ENCODE data around the gene TP53BP1. TPM values are rescaled to one million over a fixed set of nuclear protein-coding genes. Genes with fewer than 3 reads are reported as not detected.

Gene TP53BP1
- total RNA-seq, 2 donors from 2014 or later = 23.1 to 34.2 TPM

DNA sequence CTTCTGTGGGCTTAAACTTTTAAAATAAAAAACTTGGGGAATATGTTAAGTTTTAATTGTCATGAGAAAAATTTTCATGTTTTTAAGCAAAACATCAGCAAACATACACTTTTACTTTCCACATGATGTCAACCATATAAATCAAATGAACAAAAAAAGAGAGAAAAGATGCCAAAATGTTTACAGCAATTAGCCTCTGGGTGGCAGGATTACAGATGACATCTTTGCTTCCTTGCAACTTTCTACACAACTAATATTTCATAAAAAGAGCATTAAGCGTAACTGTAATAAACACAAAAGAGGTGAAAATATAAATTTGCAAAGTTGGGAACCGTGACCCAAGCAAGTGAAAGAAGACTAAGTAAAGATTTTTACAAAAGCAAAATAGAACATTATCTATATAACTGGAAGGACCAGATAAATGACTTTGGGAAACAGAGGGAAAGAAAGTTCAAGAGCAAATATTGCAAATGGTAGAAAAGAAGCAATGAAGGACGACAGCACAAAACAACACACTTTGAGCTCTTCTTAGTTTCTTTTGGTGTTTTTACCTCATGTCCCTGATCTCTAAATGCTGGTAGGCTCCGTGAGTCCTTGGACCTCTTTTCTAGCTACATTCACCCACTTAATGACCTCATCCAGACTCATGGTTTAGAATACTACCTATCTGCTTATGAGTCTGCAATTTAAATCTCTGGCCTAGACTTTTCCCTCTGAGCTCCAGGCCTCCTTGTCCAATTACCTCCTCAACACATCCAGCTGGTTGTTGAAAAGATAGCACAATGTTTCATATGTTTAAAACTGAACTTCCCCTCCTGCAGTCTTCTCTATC, 9.4 kb downstream of the TP53BP1 start:
- Histone ChIP-seq H3K9me3 (no peaks in the 10 kb centered on the region), H3K4me3 (no peak overlapping the region), H3K4me1 (no peaks in the 10 kb centered on the region), H3K27me3 (no peaks in the 10 kb centered on the region), H3K27ac (no peak overlapping the region), H3K36me3 (peaks cover 28% of the 10 kb centered on the region)
- no peak for DNase-seq (ENCODE audit: low spot score)
- TF ChIP-seq, protein P1, sequence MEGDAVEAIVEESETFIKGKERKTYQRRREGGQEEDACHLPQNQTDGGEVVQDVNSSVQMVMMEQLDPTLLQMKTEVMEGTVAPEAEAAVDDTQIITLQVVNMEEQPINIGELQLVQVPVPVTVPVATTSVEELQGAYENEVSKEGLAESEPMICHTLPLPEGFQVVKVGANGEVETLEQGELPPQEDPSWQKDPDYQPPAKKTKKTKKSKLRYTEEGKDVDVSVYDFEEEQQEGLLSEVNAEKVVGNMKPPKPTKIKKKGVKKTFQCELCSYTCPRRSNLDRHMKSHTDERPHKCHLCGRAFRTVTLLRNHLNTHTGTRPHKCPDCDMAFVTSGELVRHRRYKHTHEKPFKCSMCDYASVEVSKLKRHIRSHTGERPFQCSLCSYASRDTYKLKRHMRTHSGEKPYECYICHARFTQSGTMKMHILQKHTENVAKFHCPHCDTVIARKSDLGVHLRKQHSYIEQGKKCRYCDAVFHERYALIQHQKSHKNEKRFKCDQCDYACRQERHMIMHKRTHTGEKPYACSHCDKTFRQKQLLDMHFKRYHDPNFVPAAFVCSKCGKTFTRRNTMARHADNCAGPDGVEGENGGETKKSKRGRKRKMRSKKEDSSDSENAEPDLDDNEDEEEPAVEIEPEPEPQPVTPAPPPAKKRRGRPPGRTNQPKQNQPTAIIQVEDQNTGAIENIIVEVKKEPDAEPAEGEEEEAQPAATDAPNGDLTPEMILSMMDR (IDR thresholded peaks at IDR 0.05) = peak; percentile 14 to 55

DNA sequence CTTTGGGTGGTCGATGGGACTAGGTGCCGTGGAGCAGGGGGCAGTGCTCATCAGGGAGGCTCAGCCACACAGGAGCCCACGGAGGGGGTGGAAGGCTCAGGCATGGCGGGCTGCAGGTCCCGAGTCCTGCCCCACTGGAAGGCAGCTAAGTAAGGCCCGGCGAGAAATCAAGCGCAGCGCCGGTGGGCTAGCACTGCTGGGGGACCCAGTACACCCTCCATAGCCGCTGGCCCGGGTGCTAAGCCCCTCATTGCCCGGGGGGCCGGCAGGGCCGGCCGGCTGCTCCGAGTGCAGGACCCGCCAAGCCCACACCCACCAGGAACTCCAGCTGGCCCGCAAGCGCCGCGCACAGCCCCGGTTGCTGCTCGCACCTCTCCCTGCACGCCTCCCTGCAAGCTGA, 19.1 kb downstream of the TP53BP1 start:
- Histone ChIP-seq H3K27ac (no peak overlapping the region), H3K9me3 (no peaks in the 10 kb centered on the region), H3K36me3 (peaks cover 75% of the 10 kb centered on the region), H3K4me3 (no peak overlapping the region), H3K27me3 (no peaks in the 10 kb centered on the region), H3K4me1 (no peaks in the 10 kb centered on the region)
- TF ChIP-seq, protein P1 (IDR thresholded peaks at IDR 0.05) = no peak
- DNase-seq (ENCODE audit: low spot score) = no peak

- H3K9me3 ChIP-seq = no peaks in the 10 kb centered on the region
- peaks cover 66% of the 10 kb centered on the region for H3K36me3 ChIP-seq
- DNase-seq (ENCODE audit: low spot score) = no peak
- H3K27me3 ChIP-seq = no peaks in the 10 kb centered on the region
- no peak overlapping the region for H3K4me3 ChIP-seq
- H3K27ac ChIP-seq = no peak overlapping the region
- TF ChIP-seq, protein P1 (IDR thresholded peaks at IDR 0.05) = no peak
- H3K4me1 ChIP-seq = no peaks in the 10 kb centered on the region
These were observed 21.0 kb downstream of the TP53BP1 start for GRCh38 chr15:43471975-43472374.

GRCh38 chr15:43469867-43470266, 23.1 kb downstream of the TP53BP1 start:
- H3K4me3 ChIP-seq = no peak overlapping the region
- no peak for DNase-seq (ENCODE audit: low spot score)
- no peaks in the 10 kb centered on the region for H3K4me1 ChIP-seq
- no peaks in the 10 kb centered on the region for H3K9me3 ChIP-seq
- TF ChIP-seq, protein P1 (IDR thresholded peaks at IDR 0.05) = no peak
- H3K27me3 ChIP-seq = no peaks in the 10 kb centered on the region
- no peak overlapping the region for H3K27ac ChIP-seq
- peaks cover 52% of the 10 kb centered on the region for H3K36me3 ChIP-seq

DNA sequence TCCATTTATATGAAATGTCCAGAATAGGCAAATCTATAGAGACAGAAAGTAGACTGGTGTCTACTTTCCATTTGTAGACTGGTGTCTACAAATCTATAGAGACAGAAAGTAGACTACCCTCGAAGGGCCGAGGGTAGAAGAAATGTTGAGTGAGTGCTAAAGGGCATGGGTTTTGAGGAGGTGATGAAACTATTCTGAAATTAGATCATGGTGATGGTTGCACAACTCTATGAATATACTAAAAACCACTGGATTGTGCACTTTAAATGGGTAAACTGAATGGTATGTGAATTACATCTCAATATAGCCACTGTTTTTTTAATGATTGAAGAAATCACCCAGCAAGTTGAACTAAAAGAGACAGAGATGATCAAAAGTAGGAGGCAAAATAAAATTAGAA, 27.9 kb downstream of the TP53BP1 start:
- Histone ChIP-seq H3K27me3 (no peaks in the 10 kb centered on the region), H3K4me1 (peaks cover 0 to 4% of the 10 kb centered on the region in 2 donors), H3K36me3 (peaks cover 37% of the 10 kb centered on the region), H3K4me3 (no peak overlapping the region), H3K9me3 (no peaks in the 10 kb centered on the region), H3K27ac (no peak overlapping the region)
- no peak for DNase-seq (ENCODE audit: low spot score)
- TF ChIP-seq, protein P1 (IDR thresholded peaks at IDR 0.05) = no peak

All from right atrium auricular region (tissue), 2 donors.